SK-N-SH (cell line): ENCODE results near the gene UNKL. TPM values are rescaled to one million over a fixed set of nuclear protein-coding genes. Genes with fewer than 3 reads are reported as not detected.
A peak's percentile ranks its signal among the peaks of the same experiment; 100 is the strongest.

Source experiments
- CTCF ChIA-PET: fragments of 300-600, 350-600 bp; formaldehyde crosslinking; extraction: SDS; loops from one replicate; lab custom pipeline; 2021; lab: Yijun Ruan, JAX
- POLR2A ChIA-PET: fragments of 350-600 bp; sonication (Branson Sonifier 250); formaldehyde crosslinking; extraction: SDS; loops from one replicate; lab custom pipeline; 2020; ENCODE audit warnings: antibody characterized with exemption, inconsistent platforms; lab: Yijun Ruan, JAX
- DNase-seq: peaks from one replicate; pipeline ENCODE4 v3.0.0; 2012
- H2AFZ ChIP-seq: fragments of 200-600 bp; sonication (generic); 2 replicates; pipeline ENCODE4 v1.8.1; 2016; ENCODE audit warnings: antibody characterized with exemption, mild to moderate bottlenecking, low read depth
- H3F3A ChIP-seq: fragments of 200-600 bp; sonication (generic); replicated peaks from 2 replicates; pipeline ENCODE3; 2016; ENCODE audit warnings: antibody characterized with exemption, mild to moderate bottlenecking; ENCODE audit not compliant: insufficient read depth
- H3K27ac ChIP-seq, 2 experiments: fragments of 200-500 bp in 1 of 2; fragments of 200-600 bp in 1 of 2; sonication (Bioruptor generic) in 1 of 2; sonication (generic), shearing (Covaris generic) in 1 of 2; 2 replicates each; pipeline versions ENCODE4 v1.5.1 to v1.6.1; 2014 to 2016; ENCODE audit warnings: low read depth in 2 of 2, inconsistent platforms in 1 of 2, low read length in 1 of 2, mild to moderate bottlenecking in 1 of 2, mixed read lengths in 1 of 2
- H3K27me3 ChIP-seq: fragments of 200-600 bp; sonication (generic), shearing (Covaris generic); 2 replicates; pipeline ENCODE4 v1.6.1; 2016; ENCODE audit warnings: mixed run types; ENCODE audit not compliant: insufficient read depth
- H3K36me3 ChIP-seq, 2 experiments: fragments of 200-500 bp in 1 of 2; fragments of 200-600 bp in 1 of 2; sonication (Bioruptor generic) in 1 of 2; sonication (generic) in 1 of 2; replicated peaks in 1 of 2; 2 replicates each; pipeline versions ENCODE3 to v1.5.1; 2014 to 2016; ENCODE audit warnings: low read length in 1 of 2, mild to moderate bottlenecking in 1 of 2; ENCODE audit not compliant: insufficient read depth in 2 of 2, control insufficient read depth in 1 of 2
- H3K4me1 ChIP-seq, 2 experiments: fragments of 200-500 bp in 1 of 2; fragments of 200-600 bp in 1 of 2; sonication (Bioruptor generic) in 1 of 2; sonication (generic), shearing (Covaris generic) in 1 of 2; 2 replicates each; pipeline versions ENCODE4 v1.5.1 to v1.6.1; 2014 to 2016; ENCODE audit warnings: low read depth in 1 of 2, low read length in 1 of 2, mixed run types in 1 of 2; ENCODE audit not compliant: insufficient read depth in 2 of 2, control insufficient read depth in 1 of 2
- H3K4me2 ChIP-seq: fragments of 200-600 bp; sonication (generic), shearing (Covaris generic); 2 replicates; pipeline ENCODE4 v1.6.1; 2017; ENCODE audit warnings: mixed run types
- H3K4me3 ChIP-seq, 2 experiments: fragments of 200-500 bp in 1 of 2; fragments of 200-600 bp in 1 of 2; sonication (Bioruptor generic) in 1 of 2; sonication (generic), shearing (Covaris generic) in 1 of 2; 2 replicates each; pipeline versions ENCODE4 v1.5.1 to v1.8.1; 2014 to 2016; ENCODE audit warnings: low read depth in 2 of 2, inconsistent platforms in 1 of 2, low read length in 1 of 2, mild to moderate bottlenecking in 1 of 2, mixed read lengths in 1 of 2, moderate library complexity in 1 of 2
- H3K79me2 ChIP-seq: fragments of 200-600 bp; sonication (generic); 2 replicates; pipeline ENCODE4 v1.8.1; 2017; ENCODE audit warnings: mild to moderate bottlenecking; ENCODE audit not compliant: insufficient read depth
- H3K9ac ChIP-seq: fragments of 200-600 bp; sonication (generic); 2 replicates; pipeline ENCODE4 v1.6.1; 2017; ENCODE audit warnings: mixed run types
- H3K9me2 ChIP-seq: fragments of 200-600 bp; sonication (generic); 2 replicates; pipeline ENCODE4 v1.6.1; 2017; ENCODE audit warnings: mixed run types
- H3K9me3 ChIP-seq: fragments of 200-600 bp; sonication (generic); 2 replicates; pipeline ENCODE4 v1.6.1; 2017; ENCODE audit warnings: mixed run types, mild to moderate bottlenecking, moderate library complexity
- H4K20me1 ChIP-seq: fragments of 200-600 bp; sonication (generic); 2 replicates; pipeline ENCODE4 v1.6.1; 2017; ENCODE audit warnings: mild to moderate bottlenecking, mixed run types; ENCODE audit not compliant: insufficient read depth
- CHD2 ChIP-seq: fragments of 150-350 bp; IDR thresholded peaks from 2 replicates; pipeline ENCODE4 v1.6.1; 2018; ENCODE audit warnings: low read length; ENCODE audit not compliant: partially characterized antibody
- ELF1 ChIP-seq: IDR thresholded peaks from 2 replicates; pipeline ENCODE4 v1.4.0; 2012
- EP300 ChIP-seq, 2 experiments: IDR thresholded peaks; 2 replicates each; pipeline versions ENCODE4 v1.4.0 to v1.6.1; 2012; ENCODE audit warnings: borderline replicate concordance in 1 of 2, low read depth in 1 of 2, low read length in 1 of 2
- EZH2phosphoT487 ChIP-seq: fragments of 200-600 bp; sonication (generic); IDR thresholded peaks from 2 replicates; pipeline ENCODE4 v1.6.1; 2017; ENCODE audit warnings: low read depth, mixed run types, mild to moderate bottlenecking, antibody characterized with exemption, moderate library complexity, borderline replicate concordance
- FOXM1 ChIP-seq: IDR thresholded peaks from 2 replicates; pipeline ENCODE4 v1.4.0; 2012; ENCODE audit warnings: low read depth, mild to moderate bottlenecking
- GABPA ChIP-seq: IDR thresholded peaks from 2 replicates; pipeline ENCODE4 v1.4.0; 2012; ENCODE audit warnings: low read depth, mild to moderate bottlenecking
- GATA2 ChIP-seq: sonication (generic); formaldehyde crosslinking; IDR thresholded peaks from 2 replicates; pipeline ENCODE4 v1.5.0; 2020; ENCODE audit warnings: mild to moderate bottlenecking, missing genetic modification reagents
- IRF3 ChIP-seq: fragments of 150-350 bp; IDR thresholded peaks from 2 replicates; pipeline ENCODE4 v1.6.1; 2016; ENCODE audit warnings: mild to moderate bottlenecking, low read depth, low read length
- MAX ChIP-seq: IDR thresholded peaks from 2 replicates; pipeline ENCODE4 v1.4.0; 2012; ENCODE audit warnings: low read depth
- MEF2A ChIP-seq: IDR thresholded peaks from 2 replicates; pipeline ENCODE4 v1.4.0; 2012; ENCODE audit warnings: low read depth, borderline replicate concordance
- MXI1 ChIP-seq: IDR thresholded peaks from 2 replicates; pipeline ENCODE4 v1.6.1; 2012; ENCODE audit warnings: mild to moderate bottlenecking, low read depth, low read length, improper control_type of control experiment
- NFIC ChIP-seq: IDR thresholded peaks from 2 replicates; pipeline ENCODE4 v1.4.0; 2012; ENCODE audit warnings: borderline replicate concordance
- PBX3 ChIP-seq: IDR thresholded peaks from 2 replicates; pipeline ENCODE4; 2012
- RCOR1 ChIP-seq: fragments of 150-350 bp; IDR thresholded peaks from 2 replicates; pipeline ENCODE4 v1.6.1; 2017; ENCODE audit warnings: antibody characterized with exemption, low read length
- RFX5 ChIP-seq: IDR thresholded peaks from 2 replicates; pipeline ENCODE4 v1.6.1; 2012; ENCODE audit warnings: mild to moderate bottlenecking, improper control_type of control experiment, low read length
- RXRA ChIP-seq: IDR thresholded peaks from 2 replicates; pipeline ENCODE4 v1.4.0; 2012; ENCODE audit warnings: low read depth, mild to moderate bottlenecking, borderline replicate concordance
- SIN3A ChIP-seq: IDR thresholded peaks from 2 replicates; pipeline ENCODE4 v1.6.1; 2012; ENCODE audit warnings: low read depth, mild to moderate bottlenecking, low read length, moderate library complexity, borderline replicate concordance
- TAF1 ChIP-seq: IDR thresholded peaks from 2 replicates; pipeline ENCODE4 v1.6.1; 2012; ENCODE audit warnings: low read depth, mild to moderate bottlenecking, low read length, moderate library complexity, borderline replicate concordance
- TEAD4 ChIP-seq: IDR thresholded peaks from 2 replicates; pipeline ENCODE4 v1.4.0; 2012; ENCODE audit warnings: mild to moderate bottlenecking, borderline replicate concordance; ENCODE audit not compliant: insufficient read depth
- USF2 ChIP-seq: fragments of 150-350 bp; IDR thresholded peaks from 2 replicates; pipeline ENCODE4 v1.6.1; 2017; ENCODE audit warnings: antibody characterized with exemption, low read length, low read depth, borderline replicate concordance
- ZBTB33 ChIP-seq: IDR thresholded peaks from 2 replicates; pipeline ENCODE4 v1.4.0; 2012; ENCODE audit warnings: low read depth, borderline replicate concordance
- WGBS: methylation state at CpG from one replicate; pipeline ENCODE4 v1.1.6; 2017; ENCODE audit warnings: low lambda C conversion rate; 5-methylcytosine and 5-hydroxymethylcytosine counted together
- polyA plus RNA-seq, 3 experiments: library from polyadenylated mRNA; depleted of rRNA; stranded (reverse); fragments of >200 nt; gene quantifications; 2 replicates each; pipeline ENCODE4 v1.2.3, GENCODE V29; 2012

Gene UNKL
- polyA plus RNA-seq, 1 of the 3 experiments (the other 2 are of a cell fraction) = 16.4 TPM

- TF ChIP-seq FOXM1 (no peak), MEF2A (no peak), RCOR1 (no peak), PBX3 (no peak), GATA2 (CRISPR knock-in tag) (no peak), ELF1 (no peak), RFX5 (peak; percentile 74; the same call in 1 of the 2 replicates), CHD2 (peak; percentile 54), IRF3 (peak; percentile 39; the same call in 1 of the 2 replicates)
Observed at GRCh38 chr16:1342526-1343427, 71.7 kb downstream of the UNKL start (continued).

GRCh38 chr16:1341495-1342420 lies 72.7 kb downstream of the UNKL start:
- H3K4me2 ChIP-seq = no peak overlapping the region
- H3K27ac ChIP-seq = no peak overlapping the region
- ChIA-PET POLR2A (no interaction called here), CTCF (interaction anchor here (0.7 to 1.3 kb wide), 3 partner anchors 12 to 125 kb away, joined by 3 to 5 read pairs (median 3); partner anchors contain the start of gene UQCC4)
- H3K9me3 ChIP-seq = no peaks in the 10 kb centered on the region
- H3K79me2 ChIP-seq = no peaks in the 10 kb centered on the region
- H4K20me1 ChIP-seq = no peaks in the 10 kb centered on the region
- H3K9me2 ChIP-seq = no peaks in the 10 kb centered on the region
- no peaks in the 10 kb centered on the region for H3F3A ChIP-seq
- peaks cover 0 to 18% of the 10 kb centered on the region in 2 experiments; a peak in 1 of 4 replicates for H3K4me1 ChIP-seq
- no peak for DNase-seq
- no peak overlapping the region for H3K4me3 ChIP-seq
- no peaks in the 10 kb centered on the region for H3K36me3 ChIP-seq
- H3K27me3 ChIP-seq = peaks cover 21% of the 10 kb centered on the region
- no peak overlapping the region for H3K9ac ChIP-seq
- H2AFZ ChIP-seq = no peak overlapping the region
- 58% methylated on average over 14 of the region's 39 CpGs for WGBS
- TF ChIP-seq MEF2A (no peak), TEAD4 (no peak), MAX (no peak), SIN3A (no peak), ZBTB33 (no peak), IRF3 (no peak), GATA2 (CRISPR knock-in tag) (no peak), FOXM1 (no peak), EZH2phosphoT487 (no peak), USF2 (no peak), RXRA (no peak), NFIC (no peak), GABPA (no peak), MXI1 (no peak), TAF1 (no peak), EP300 (IDR thresholded peaks at IDR 0.05; ENCODE audit: borderline replicate concordance in 1 of 2, low read depth in 1 of 2, low read length in 1 of 2) (no peak)
